Cardiac fibroblast (primary cell): ENCODE results near the gene PAFAH1B1.
"Not testable (repeated sequence)": the region's sequence is repeated elsewhere in the genome, so short reads cannot be mapped to it uniquely, and the experiment has no call there.

Source experiments
- DNase-seq, 2 donors: peaks; one replicate each; pipeline versions ENCODE4 v3.0.0 to v3.0.0-alpha.2; 2010; ENCODE audit warnings: low read depth in 2 of 2
- H3K4me3 ChIP-seq, 2 donors: replicated peaks in 1 of 2; 1 replicate in 1 of 2; 2 replicates in 1 of 2; pipeline ENCODE4 v1.5.1; 2011; ENCODE audit warnings: low read depth in 2 of 2, low read length in 2 of 2, mild to moderate bottlenecking in 2 of 2, moderate library complexity in 1 of 2
- CTCF ChIP-seq: IDR thresholded peaks from one replicate; pipeline ENCODE4 v1.5.1; 2011; ENCODE audit warnings: low read depth, mild to moderate bottlenecking, low read length, inconsistent platforms

Gene PAFAH1B1

GRCh38 chr17:2592971-2593820 is at the start of gene PAFAH1B1:
PAFAH1B1 (plus strand) TSS chr17:2593654; CDS start chr17:2638289, 44,635 bp downstream.
- no peak for TF ChIP-seq CTCF
- peak; percentile 93 to 95 for DNase-seq
- H3K4me3 ChIP-seq = peak within 1 kb of the TSS; percentile 84 to 89

DNA sequence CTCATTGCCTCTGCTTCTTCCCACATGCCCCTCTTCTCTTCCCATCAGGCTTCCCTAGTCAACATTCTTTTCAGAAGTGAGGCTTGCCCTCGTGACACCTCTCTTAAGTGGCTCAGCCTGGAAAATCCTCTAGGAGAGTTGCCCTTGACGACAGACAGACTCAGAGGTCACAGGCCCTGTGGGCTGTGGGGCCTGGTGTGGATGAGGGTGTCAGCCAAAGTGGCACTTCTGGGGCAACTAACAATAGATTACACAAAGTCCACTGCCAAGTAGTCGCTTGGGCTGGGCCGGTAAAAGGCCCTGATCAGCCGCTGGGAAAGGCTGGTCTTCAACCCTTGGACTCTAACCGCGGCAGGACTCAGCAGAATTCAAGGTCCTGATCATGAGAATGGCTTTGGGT is 48.1 kb upstream of the PAFAH1B1 start:
- peak in 1 of 2 donors; percentile 9 for DNase-seq
- no peak overlapping the region for H3K4me3 ChIP-seq
- no peak for TF ChIP-seq CTCF

- no peak for TF ChIP-seq CTCF
- peak; percentile 48 to 63 for DNase-seq
- H3K4me3 ChIP-seq = no peak overlapping the region
Observed at GRCh38 chr17:2547176-2547575, 46.3 kb upstream of the PAFAH1B1 start.

GRCh38 chr17:2548026-2548425 is 45.4 kb upstream of the PAFAH1B1 start:
- H3K4me3 ChIP-seq, DNase-seq: not testable (repeated sequence)

DNA sequence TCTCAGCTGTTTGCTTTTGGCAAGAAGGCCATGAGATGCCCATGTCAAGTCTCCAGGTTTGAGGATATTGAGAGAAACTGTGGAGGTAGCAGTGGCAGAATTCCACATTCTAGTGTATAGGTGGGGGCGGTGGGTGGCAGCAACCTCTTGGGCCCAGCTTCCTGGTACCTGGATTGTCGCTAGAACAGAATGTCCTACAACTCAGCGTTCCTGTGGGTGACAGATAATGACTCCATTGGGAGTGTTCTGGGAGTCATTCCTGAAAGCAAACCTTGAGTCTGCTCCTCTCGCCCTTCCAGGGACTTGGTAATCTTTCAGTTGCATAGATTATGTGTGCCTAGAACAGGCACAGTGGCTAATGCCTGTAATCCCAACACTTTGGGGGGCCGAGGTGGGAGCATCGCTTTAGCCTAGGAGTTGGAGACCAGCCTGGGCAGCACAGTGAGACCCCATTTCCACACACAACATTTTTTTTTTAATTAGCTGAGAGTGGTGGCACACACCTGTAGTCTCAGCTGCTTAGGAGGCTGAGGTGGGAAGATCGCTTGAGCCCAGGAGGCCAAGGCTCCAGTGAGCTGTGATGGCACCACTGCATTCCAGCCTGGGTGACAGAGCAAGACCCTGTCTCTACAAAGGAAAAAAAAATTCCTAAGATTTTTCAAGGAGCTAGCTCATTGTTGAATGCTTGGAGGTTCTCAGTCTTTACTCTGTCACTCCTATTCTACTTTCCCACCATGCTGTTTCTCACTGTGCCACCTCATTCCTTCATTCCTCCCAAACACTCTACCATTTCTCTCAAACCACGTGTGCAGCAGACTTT is 43.9 kb upstream of the PAFAH1B1 start:
- H3K4me3 ChIP-seq = no peak overlapping the region
- DNase-seq = no peak
- no peak for TF ChIP-seq CTCF

DNA sequence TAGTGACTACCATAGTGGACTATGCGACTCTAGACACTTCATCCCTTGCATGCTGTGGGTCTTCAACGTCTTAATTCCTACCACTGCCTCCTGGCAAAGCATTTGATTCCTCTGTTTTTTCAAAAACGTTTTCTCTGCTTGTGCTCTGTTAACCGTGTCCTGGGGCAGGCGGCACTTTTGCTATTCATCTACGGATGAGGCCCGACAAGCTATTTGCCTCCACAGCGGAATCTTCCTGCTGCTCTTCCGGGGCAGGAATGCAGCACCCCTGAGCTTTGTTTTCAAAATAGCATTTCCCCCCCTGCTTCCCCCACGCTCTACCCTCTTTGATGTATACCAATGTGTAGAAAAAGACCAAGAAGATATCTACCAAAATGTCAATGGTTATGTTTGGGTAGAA is 42.0 kb upstream of the PAFAH1B1 start:
- TF ChIP-seq CTCF = no peak
- H3K4me3 ChIP-seq = no peak overlapping the region
- DNase-seq = no peak

DNA sequence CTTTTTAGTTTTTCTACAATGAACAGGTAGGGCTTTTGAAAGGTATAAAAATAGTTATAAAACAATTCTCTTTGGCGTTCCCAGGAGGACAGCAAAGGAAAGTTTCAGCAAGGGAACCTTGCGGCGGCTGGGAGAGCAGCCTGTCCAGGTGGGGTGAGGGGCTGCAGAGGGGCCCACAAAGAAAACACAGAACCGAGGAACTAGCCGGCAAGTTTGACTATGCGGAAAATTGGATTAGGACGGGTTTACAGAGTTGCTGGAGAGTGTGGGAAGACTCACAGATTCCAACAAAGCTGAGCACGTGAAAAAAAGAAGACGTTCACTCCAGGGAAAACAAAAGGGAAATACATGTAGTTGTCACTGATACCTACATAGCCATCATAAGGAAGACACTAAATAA is 41.5 kb upstream of the PAFAH1B1 start:
- no peak for DNase-seq

More for the DNA sequence above, 41.5 kb upstream of the PAFAH1B1 start:
- TF ChIP-seq CTCF = no peak
- H3K4me3 ChIP-seq = no peak overlapping the region
